HG03159 (cell line): ENCODE measurements around the gene FAM50B.

ENCODE experiments used
- ATAC-seq: cut with Tn5 transposase; IDR thresholded peaks from one replicate; pipeline ENCODE4 v1.9.1; 2021; ENCODE audit warnings: mild to moderate bottlenecking, moderate library complexity; ENCODE audit not compliant: unreplicated experiment

Gene FAM50B

GRCh38 chr6:3819161-3820110 lies 29.7 kb upstream of the FAM50B start:
- no peak for ATAC-seq

GRCh38 chr6:3820563-3820962 lies 28.6 kb upstream of the FAM50B start:
- no peak for ATAC-seq

GRCh38 chr6:3822747-3823445 lies 26.3 kb upstream of the FAM50B start:
- ATAC-seq = no peak

GRCh38 chr6:3823671-3824070 lies 25.5 kb upstream of the FAM50B start:
- no peak for ATAC-seq

- no peak for ATAC-seq
Measured at GRCh38 chr6:3825331-3825831, 23.8 kb upstream of the FAM50B start.

- no peak for ATAC-seq
Measured at GRCh38 chr6:3825851-3826581, 23.2 kb upstream of the FAM50B start.

- no peak for ATAC-seq
Measured at GRCh38 chr6:3829285-3829684, 19.9 kb upstream of the FAM50B start.

- no peak for ATAC-seq
Measured at GRCh38 chr6:3830806-3831205, 18.4 kb upstream of the FAM50B start.

- no peak for ATAC-seq
Measured at GRCh38 chr6:3831761-3832530, 17.2 kb upstream of the FAM50B start.

- ATAC-seq = no peak
Measured at GRCh38 chr6:3835055-3835731, 14.0 kb upstream of the FAM50B start.

- no peak for ATAC-seq
Measured at GRCh38 chr6:3835785-3836184, 13.4 kb upstream of the FAM50B start.

GRCh38 chr6:3836566-3836965 lies 12.6 kb upstream of the FAM50B start:
- no peak for ATAC-seq

- ATAC-seq = no peak
Measured at GRCh38 chr6:3837781-3838180, 11.4 kb upstream of the FAM50B start.

- no peak for ATAC-seq
Measured at GRCh38 chr6:3838992-3839867, 9.9 kb upstream of the FAM50B start.

GRCh38 chr6:3841066-3841454 lies 8.1 kb upstream of the FAM50B start:
- ATAC-seq = no peak

GRCh38 chr6:3841711-3842565 lies 7.2 kb upstream of the FAM50B start:
- ATAC-seq = no peak

- no peak for ATAC-seq
Measured at GRCh38 chr6:3843379-3844096, 5.6 kb upstream of the FAM50B start.
